Liver (tissue), 9 donors: ENCODE data around the gene TAOK2. TPM values are rescaled to one million over a fixed set of nuclear protein-coding genes. Genes with fewer than 3 reads are reported as not detected.

Source experiments
- DNase-seq: peaks from one replicate; pipeline ENCODE4 v3.0.0-alpha.2; 2017; ENCODE audit warnings: low spot score
- H3K27ac ChIP-seq, 2 donors: one replicate each; pipeline ENCODE4 v1.7.0; 2013; ENCODE audit warnings: inconsistent platforms in 2 of 2, low read length in 2 of 2, control low read depth in 1 of 2, low read depth in 1 of 2, mild to moderate bottlenecking in 1 of 2
- H3K27me3 ChIP-seq, 4 donors: one replicate each; pipeline versions ENCODE4 v1.6.1 to v1.7.0; 2013; ENCODE audit warnings: low read length in 3 of 4, inconsistent platforms in 1 of 4, mild to moderate bottlenecking in 1 of 4, moderate library complexity in 1 of 4; ENCODE audit not compliant: control insufficient read depth in 4 of 4, insufficient read depth in 4 of 4
- H3K36me3 ChIP-seq, 4 donors: one replicate each; pipeline versions ENCODE4 v1.6.1 to v1.7.0; 2013; ENCODE audit warnings: low read length in 3 of 4, mild to moderate bottlenecking in 3 of 4, low read depth in 1 of 4, moderate library complexity in 1 of 4; ENCODE audit not compliant: control insufficient read depth in 4 of 4, insufficient read depth in 3 of 4
- H3K4me1 ChIP-seq, 4 donors: one replicate each; pipeline versions ENCODE4 v1.6.1 to v1.7.0; 2013; ENCODE audit warnings: low read length in 3 of 4, mild to moderate bottlenecking in 3 of 4, moderate library complexity in 1 of 4; ENCODE audit not compliant: control insufficient read depth in 4 of 4, insufficient read depth in 4 of 4
- H3K4me3 ChIP-seq, 3 donors: one replicate each; pipeline versions ENCODE4 v1.6.1 to v1.7.0; 2013; ENCODE audit warnings: low read length in 3 of 3, control low read depth in 1 of 3, low read depth in 1 of 3, mild to moderate bottlenecking in 1 of 3
- H3K9ac ChIP-seq, 2 donors: one replicate each; pipeline ENCODE4 v1.7.0; 2013; ENCODE audit warnings: low read length in 2 of 2, mild to moderate bottlenecking in 2 of 2, moderate library complexity in 2 of 2, control low read depth in 1 of 2, low read depth in 1 of 2
- H3K9me3 ChIP-seq, 4 donors: one replicate each; pipeline versions ENCODE4 v1.6.1 to v1.7.0; 2013; ENCODE audit warnings: low read length in 3 of 4; ENCODE audit not compliant: control insufficient read depth in 4 of 4
- ATF3 ChIP-seq: IDR thresholded peaks from 2 replicates; pipeline ENCODE4 v1.6.1; 2016; ENCODE audit warnings: antibody characterized with exemption
- CTCF ChIP-seq: fragments of 150-350 bp; IDR thresholded peaks from 2 replicates; pipeline ENCODE4 v1.5.1; 2017; ENCODE audit warnings: improper control_type of control experiment, low read depth, low read length; ENCODE audit not compliant: missing input control
- EGR1 ChIP-seq, 2 donors: IDR thresholded peaks; 2 replicates each; pipeline ENCODE4 v1.6.1; 2016 to 2018; ENCODE audit warnings: antibody characterized with exemption in 2 of 2, low read depth in 2 of 2
- FOXA1 ChIP-seq: IDR thresholded peaks from 2 replicates; pipeline ENCODE4 v1.6.1; 2016; ENCODE audit warnings: antibody characterized with exemption
- FOXA2 ChIP-seq: IDR thresholded peaks from 2 replicates; pipeline ENCODE4 v1.6.1; 2016; ENCODE audit warnings: antibody characterized with exemption
- GABPA ChIP-seq, 2 donors: IDR thresholded peaks in 1 of 2; conservative IDR thresholded peaks in 1 of 2; 2 replicates each; pipeline ENCODE4 v1.6.1; 2016; ENCODE audit warnings: antibody characterized with exemption in 2 of 2, mild to moderate bottlenecking in 1 of 2, moderate library complexity in 1 of 2
- HNF4G ChIP-seq: IDR thresholded peaks from 2 replicates; pipeline ENCODE4 v1.6.1; 2016; ENCODE audit warnings: antibody characterized with exemption
- JUND ChIP-seq, 2 donors: IDR thresholded peaks; 2 replicates each; pipeline ENCODE4 v1.6.1; 2016; ENCODE audit warnings: antibody characterized with exemption in 2 of 2
- MAX ChIP-seq: IDR thresholded peaks from 2 replicates; pipeline ENCODE4 v1.6.1; 2016; ENCODE audit warnings: antibody characterized with exemption
- NR2F2 ChIP-seq: IDR thresholded peaks from 2 replicates; pipeline ENCODE4 v1.6.1; 2016; ENCODE audit warnings: antibody characterized with exemption
- RAD21 ChIP-seq, 2 donors: IDR thresholded peaks; 2 replicates each; pipeline ENCODE4 v1.6.1; 2016; ENCODE audit warnings: antibody characterized with exemption in 2 of 2, mild to moderate bottlenecking in 2 of 2
- RXRA ChIP-seq, 2 donors: IDR thresholded peaks; 2 replicates each; pipeline ENCODE4 v1.6.1; 2017 to 2018; ENCODE audit warnings: antibody characterized with exemption in 2 of 2, mild to moderate bottlenecking in 1 of 2
- SP1 ChIP-seq: IDR thresholded peaks from 2 replicates; pipeline ENCODE4 v1.6.1; 2018; ENCODE audit warnings: antibody characterized with exemption, mild to moderate bottlenecking
- TAF1 ChIP-seq: conservative IDR thresholded peaks from 2 replicates; pipeline ENCODE4 v1.6.1; 2016; ENCODE audit warnings: antibody characterized with exemption, mild to moderate bottlenecking
- YY1 ChIP-seq: IDR thresholded peaks from 2 replicates; pipeline ENCODE4 v1.6.1; 2016; ENCODE audit warnings: antibody characterized with exemption, mild to moderate bottlenecking
- ZBTB33 ChIP-seq: IDR thresholded peaks from 2 replicates; pipeline ENCODE4 v1.6.1; 2016; ENCODE audit warnings: antibody characterized with exemption
- WGBS: extraction: QIAGEN DNeasy Blood & Tissue Kit; methylation state at CpG from one replicate; pipeline ENCODE4 v1.1.7; 2013; 5-methylcytosine and 5-hydroxymethylcytosine counted together
- polyA plus RNA-seq, 2 donors: library from polyadenylated mRNA; stranded (reverse) in 1 of 2; unstranded in 1 of 2; fragments of 200-250 nt in 1 of 2; fragments of >200 nt in 1 of 2; fragmentation: Nextera tagmentation in 1 of 2; extraction: Ambion mirVana in 1 of 2; gene quantifications; one replicate each; pipeline versions ENCODE4 v1.2.1 to v1.2.3, GENCODE V29; 2013 to 2015
- total RNA-seq, 2 donors: library from RNA; depleted of rRNA; stranded (reverse); fragments of >200 nt; gene quantifications; one replicate each; pipeline ENCODE4 v1.2.3, GENCODE V29; 2014
- donor health status: healthy.
- donor health status: healthy.
- donor health status: healthy.
- donor health status: healthy.
- donor health status: healthy.

TAOK2 gene
- total and polyA plus RNA-seq, 4 donors = 2.2 to 27.9 (median 16.0) TPM

- TF ChIP-seq CTCF (no peak), TAF1 (no peak)
Observed at GRCh38 chr16:29975134-29975538, 1.5 kb downstream of the TAOK2 start (continued).

GRCh38 chr16:29975811-29976511, 2.3 kb downstream of the TAOK2 start:
- Histone ChIP-seq H3K9me3 (no peaks in the 10 kb centered on the region), H3K4me1 (peaks cover 3 to 30% (median 24%) of the 10 kb centered on the region in 4 donors), H3K9ac (peak overlapping the region in 1 of 2 donors; percentile 24), H3K27ac (peak overlapping the region in 1 of 2 donors; percentile 32), H3K4me3 (peak overlapping the region in 2 of 3 donors; percentile 8), H3K36me3 (peaks cover 6 to 35% (median 25%) of the 10 kb centered on the region in 4 donors), H3K27me3 (no peaks in the 10 kb centered on the region)
- DNase-seq = no peak
- TF ChIP-seq MAX (no peak), FOXA2 (no peak), JUND (IDR thresholded peaks at IDR 0.05) (no peak)
- WGBS = 37% methylated on average over 6 of the region's 6 CpGs

- no peak overlapping the region for H3K9ac ChIP-seq
- no peak for DNase-seq
- H3K27ac ChIP-seq = peak overlapping the region in 1 of 2 donors; percentile 30
- no peaks in the 10 kb centered on the region for H3K9me3 ChIP-seq
- TF ChIP-seq NR2F2 = peak; percentile 25
- no peak for TF ChIP-seq YY1
- peak; percentile 11 for TF ChIP-seq SP1
- H3K27me3 ChIP-seq = no peaks in the 10 kb centered on the region
- peaks cover 3 to 30% (median 24%) of the 10 kb centered on the region in 4 donors for H3K4me1 ChIP-seq
- WGBS = 87% methylated on average over 9 of the region's 9 CpGs
- H3K4me3 ChIP-seq = no peak overlapping the region
- H3K36me3 ChIP-seq = peaks cover 8 to 40% (median 33%) of the 10 kb centered on the region in 4 donors
Observed at GRCh38 chr16:29977063-29977825, 3.6 kb downstream of the TAOK2 start.

GRCh38 chr16:29978081-29978480, 4.4 kb downstream of the TAOK2 start:
- Histone ChIP-seq H3K9ac (no peak overlapping the region), H3K9me3 (no peaks in the 10 kb centered on the region), H3K4me1 (peaks cover 3 to 28% (median 22%) of the 10 kb centered on the region in 4 donors), H3K36me3 (peaks cover 13 to 47% (median 40%) of the 10 kb centered on the region in 4 donors), H3K27ac (no peak overlapping the region), H3K4me3 (no peak overlapping the region), H3K27me3 (no peaks in the 10 kb centered on the region)
- DNase-seq = no peak
- WGBS = 94% methylated on average over 9 of the region's 9 CpGs
- TF ChIP-seq ZBTB33 = no peak
- no peak for TF ChIP-seq SP1
- no peak for TF ChIP-seq TAF1
- TF ChIP-seq FOXA1 = no peak
- no peak for TF ChIP-seq RAD21 (IDR thresholded peaks at IDR 0.05)
- TF ChIP-seq ATF3 = no peak
- no peak for TF ChIP-seq NR2F2
- TF ChIP-seq RXRA (IDR thresholded peaks at IDR 0.05) = no peak
- TF ChIP-seq EGR1 (IDR thresholded peaks at IDR 0.05; ENCODE audit: low read depth in 2 of 2) = no peak
- TF ChIP-seq HNF4G = no peak
- no peak for TF ChIP-seq GABPA (IDR thresholded peaks at IDR 0.05 in 1 of 2, conservative IDR thresholded peaks at IDR 0.05 in 1 of 2)
- TF ChIP-seq YY1 = no peak
- no peak for TF ChIP-seq CTCF
- no peak for TF ChIP-seq FOXA2
- no peak for TF ChIP-seq JUND (IDR thresholded peaks at IDR 0.05)
